ENCODE data around the gene IDS. TPM values are rescaled to one million over a fixed set of nuclear protein-coding genes. Genes with fewer than 3 reads are reported as not detected.

The IDS gene
- total RNA-seq, 1 donor from 2014 or later = 25.3 TPM

GRCh38 chrX:149467920-149468319 lies 37.2 kb downstream of the IDS start:
- DNase-seq (ENCODE audit: low read depth, low spot score) = no peak
- H3K9me3 Mint-ChIP-seq = peaks cover 12% of the 10 kb centered on the region
- peak overlapping the region; percentile 27 for H3K4me3 Mint-ChIP-seq
- H3K4me1 Mint-ChIP-seq = peaks cover 19% of the 10 kb centered on the region
- no peaks in the 10 kb centered on the region for H3K27me3 Mint-ChIP-seq (ENCODE audit: low read depth)
- H3K36me3 Mint-ChIP-seq (ENCODE audit: low read depth) = peaks cover 2% of the 10 kb centered on the region
- H3K27ac Mint-ChIP-seq (ENCODE audit: unreplicated experiment) = no peak overlapping the region
- TF ChIP-seq, protein P1, sequence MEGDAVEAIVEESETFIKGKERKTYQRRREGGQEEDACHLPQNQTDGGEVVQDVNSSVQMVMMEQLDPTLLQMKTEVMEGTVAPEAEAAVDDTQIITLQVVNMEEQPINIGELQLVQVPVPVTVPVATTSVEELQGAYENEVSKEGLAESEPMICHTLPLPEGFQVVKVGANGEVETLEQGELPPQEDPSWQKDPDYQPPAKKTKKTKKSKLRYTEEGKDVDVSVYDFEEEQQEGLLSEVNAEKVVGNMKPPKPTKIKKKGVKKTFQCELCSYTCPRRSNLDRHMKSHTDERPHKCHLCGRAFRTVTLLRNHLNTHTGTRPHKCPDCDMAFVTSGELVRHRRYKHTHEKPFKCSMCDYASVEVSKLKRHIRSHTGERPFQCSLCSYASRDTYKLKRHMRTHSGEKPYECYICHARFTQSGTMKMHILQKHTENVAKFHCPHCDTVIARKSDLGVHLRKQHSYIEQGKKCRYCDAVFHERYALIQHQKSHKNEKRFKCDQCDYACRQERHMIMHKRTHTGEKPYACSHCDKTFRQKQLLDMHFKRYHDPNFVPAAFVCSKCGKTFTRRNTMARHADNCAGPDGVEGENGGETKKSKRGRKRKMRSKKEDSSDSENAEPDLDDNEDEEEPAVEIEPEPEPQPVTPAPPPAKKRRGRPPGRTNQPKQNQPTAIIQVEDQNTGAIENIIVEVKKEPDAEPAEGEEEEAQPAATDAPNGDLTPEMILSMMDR (conservative IDR thresholded peaks at IDR 0.05) = no peak

DNA sequence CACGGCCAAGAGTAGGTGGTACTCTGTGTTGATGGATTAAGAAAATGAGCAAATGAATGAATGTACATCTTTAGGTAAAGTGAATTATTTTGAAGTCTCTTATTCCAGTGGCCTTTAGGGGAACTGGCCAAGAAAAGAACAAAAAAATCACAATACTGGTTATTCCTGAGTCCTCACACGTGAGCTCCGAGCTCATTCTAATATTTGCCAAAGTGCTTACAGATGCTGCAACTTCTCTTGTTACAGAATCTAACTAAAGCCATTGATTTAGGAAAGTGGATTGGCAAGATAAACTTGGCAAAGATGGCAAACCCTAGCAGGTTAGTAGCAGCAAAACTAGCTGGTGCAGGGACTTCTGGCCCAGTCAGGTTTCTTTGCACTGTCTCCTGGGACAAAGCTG lies 37.6 kb downstream of the IDS start:
- TF ChIP-seq, protein P1 (conservative IDR thresholded peaks at IDR 0.05) = no peak
- H3K36me3 Mint-ChIP-seq (ENCODE audit: low read depth) = peaks cover 2% of the 10 kb centered on the region
- no peak overlapping the region for H3K27ac Mint-ChIP-seq (ENCODE audit: unreplicated experiment)
- H3K4me1 Mint-ChIP-seq = peaks cover 19% of the 10 kb centered on the region
- no peak for DNase-seq (ENCODE audit: low read depth, low spot score)
- no peak overlapping the region for H3K4me3 Mint-ChIP-seq
- H3K27me3 Mint-ChIP-seq (ENCODE audit: low read depth) = no peaks in the 10 kb centered on the region
- peaks cover 12% of the 10 kb centered on the region for H3K9me3 Mint-ChIP-seq

DNA sequence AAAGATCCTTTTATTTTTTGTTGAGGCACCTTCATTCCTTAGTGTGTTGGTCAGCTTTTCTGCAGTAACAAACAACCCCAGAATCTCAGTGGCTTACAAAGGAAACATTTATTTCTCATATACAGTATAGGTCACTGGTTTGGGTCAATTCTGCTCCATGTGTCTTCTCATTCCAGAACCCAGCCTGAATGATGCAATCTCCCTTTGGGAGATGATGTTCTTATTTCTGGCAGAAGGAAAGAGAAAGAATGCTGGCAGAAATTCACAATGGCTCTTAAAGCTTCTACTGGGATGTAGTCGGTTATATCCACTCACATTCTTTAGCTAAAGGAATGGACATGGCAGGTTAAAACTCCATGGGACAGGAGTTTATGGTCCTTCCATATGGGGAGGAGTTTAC lies 42.3 kb downstream of the IDS start:
- Mint-ChIP-seq H3K27ac (ENCODE audit: unreplicated experiment) (no peak overlapping the region), H3K27me3 (ENCODE audit: low read depth) (no peaks in the 10 kb centered on the region)
- TF ChIP-seq, protein P1 (conservative IDR thresholded peaks at IDR 0.05) = no peak

DNA sequence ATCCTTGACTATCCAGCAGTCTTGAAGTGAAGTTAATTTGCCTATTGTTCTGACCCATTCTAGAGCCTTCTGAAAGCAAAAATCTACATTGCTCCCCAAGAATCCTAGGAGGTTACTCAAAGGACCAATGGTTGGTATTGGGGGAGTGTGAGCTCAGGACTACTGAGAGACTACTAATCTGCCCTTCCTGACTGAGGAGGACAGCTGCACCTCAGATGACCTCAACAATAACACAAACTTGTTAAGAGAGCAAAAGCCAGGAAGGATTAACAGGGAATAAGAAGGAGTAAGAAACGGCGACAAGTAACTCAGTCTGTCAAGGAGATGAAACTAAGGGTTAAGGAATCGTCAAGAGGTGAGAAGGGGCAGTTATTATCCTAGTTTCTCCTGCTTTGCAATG lies 43.4 kb downstream of the IDS start:
- DNase-seq (ENCODE audit: low read depth, low spot score) = no peak
- TF ChIP-seq, protein P1 (conservative IDR thresholded peaks at IDR 0.05) = no peak
- Mint-ChIP-seq H3K4me3 (no peak overlapping the region), H3K27me3 (ENCODE audit: low read depth) (no peaks in the 10 kb centered on the region), H3K4me1 (no peaks in the 10 kb centered on the region), H3K36me3 (ENCODE audit: low read depth) (peaks cover 6% of the 10 kb centered on the region), H3K27ac (ENCODE audit: unreplicated experiment) (no peak overlapping the region), H3K9me3 (peaks cover 23% of the 10 kb centered on the region)

More for the DNA sequence above, 42.3 kb downstream of the IDS start:
- Mint-ChIP-seq H3K36me3 (ENCODE audit: low read depth) (peaks cover 6% of the 10 kb centered on the region), H3K4me3 (no peak overlapping the region), H3K9me3 (peaks cover 23% of the 10 kb centered on the region), H3K4me1 (peaks cover 2% of the 10 kb centered on the region)
- no peak for DNase-seq (ENCODE audit: low read depth, low spot score)

- Mint-ChIP-seq H3K36me3 (ENCODE audit: low read depth) (peaks cover 4% of the 10 kb centered on the region), H3K27ac (ENCODE audit: unreplicated experiment) (no peak overlapping the region), H3K4me3 (no peak overlapping the region), H3K4me1 (no peaks in the 10 kb centered on the region), H3K27me3 (ENCODE audit: low read depth) (no peaks in the 10 kb centered on the region), H3K9me3 (peaks cover 11% of the 10 kb centered on the region)
- TF ChIP-seq, protein P1 (conservative IDR thresholded peaks at IDR 0.05) = no peak
- DNase-seq (ENCODE audit: low read depth, low spot score) = no peak
Observed at GRCh38 chrX:149458586-149458985, 46.5 kb downstream of the IDS start.

All from neural crest cell (in vitro differentiated cells).